Bladder microvascular endothelial cell (primary cell): ENCODE results near the gene MTA2. TPM values are rescaled to one million over a fixed set of nuclear protein-coding genes. Genes with fewer than 3 reads are reported as not detected.

ENCODE experiments used
- total RNA-seq: library from RNA; depleted of rRNA; stranded (reverse); fragments of >200 nt; gene quantifications from 2 replicates; pipeline ENCODE4 v1.2.3, GENCODE V29; 2014

The MTA2 gene
- 177 and 185 TPM in 2 replicates for total RNA-seq

DNA sequence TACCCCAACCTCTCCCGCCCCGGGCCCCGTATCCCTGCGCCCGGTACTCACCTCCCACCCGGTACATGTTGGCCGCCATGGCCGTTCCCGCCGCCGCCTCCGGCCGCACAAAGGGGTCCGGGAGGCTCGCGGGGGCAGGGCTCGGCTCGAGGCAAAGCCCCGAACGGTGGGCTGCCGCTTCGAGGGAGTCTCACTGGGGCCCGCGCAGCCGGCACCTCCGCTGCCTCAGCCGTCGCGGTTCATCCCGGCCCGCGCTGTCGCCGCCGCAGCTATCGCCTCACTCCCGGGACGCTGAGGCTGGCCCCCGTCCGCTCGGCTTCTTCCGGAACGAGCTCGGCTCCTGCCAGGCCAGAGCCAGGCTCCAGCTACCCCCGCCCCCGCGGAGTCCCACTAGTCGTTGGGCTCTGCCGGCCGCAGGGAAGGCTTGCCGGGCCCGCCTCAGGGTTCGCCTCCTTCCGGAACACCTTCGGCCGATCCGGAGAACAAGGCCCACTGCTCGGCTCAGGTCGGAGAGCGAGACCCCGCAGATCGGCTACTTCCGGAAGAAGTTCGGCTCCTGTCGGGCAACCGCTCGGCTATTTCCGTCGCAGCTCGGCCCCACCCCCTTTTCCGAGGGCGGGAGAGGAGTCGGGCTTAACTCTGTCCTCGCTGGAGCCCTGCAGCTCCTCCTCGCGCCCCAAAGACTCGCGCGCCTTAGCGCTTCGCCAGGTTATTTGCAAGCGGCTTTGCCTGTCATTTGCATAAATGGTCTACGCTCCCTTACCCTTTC lies at the start of gene MTA2:
Gene MTA2 (minus strand): TSS at position 494 of the 769 bp plus-strand sequence. CDS start 415 bp downstream, at position 79.

DNA sequence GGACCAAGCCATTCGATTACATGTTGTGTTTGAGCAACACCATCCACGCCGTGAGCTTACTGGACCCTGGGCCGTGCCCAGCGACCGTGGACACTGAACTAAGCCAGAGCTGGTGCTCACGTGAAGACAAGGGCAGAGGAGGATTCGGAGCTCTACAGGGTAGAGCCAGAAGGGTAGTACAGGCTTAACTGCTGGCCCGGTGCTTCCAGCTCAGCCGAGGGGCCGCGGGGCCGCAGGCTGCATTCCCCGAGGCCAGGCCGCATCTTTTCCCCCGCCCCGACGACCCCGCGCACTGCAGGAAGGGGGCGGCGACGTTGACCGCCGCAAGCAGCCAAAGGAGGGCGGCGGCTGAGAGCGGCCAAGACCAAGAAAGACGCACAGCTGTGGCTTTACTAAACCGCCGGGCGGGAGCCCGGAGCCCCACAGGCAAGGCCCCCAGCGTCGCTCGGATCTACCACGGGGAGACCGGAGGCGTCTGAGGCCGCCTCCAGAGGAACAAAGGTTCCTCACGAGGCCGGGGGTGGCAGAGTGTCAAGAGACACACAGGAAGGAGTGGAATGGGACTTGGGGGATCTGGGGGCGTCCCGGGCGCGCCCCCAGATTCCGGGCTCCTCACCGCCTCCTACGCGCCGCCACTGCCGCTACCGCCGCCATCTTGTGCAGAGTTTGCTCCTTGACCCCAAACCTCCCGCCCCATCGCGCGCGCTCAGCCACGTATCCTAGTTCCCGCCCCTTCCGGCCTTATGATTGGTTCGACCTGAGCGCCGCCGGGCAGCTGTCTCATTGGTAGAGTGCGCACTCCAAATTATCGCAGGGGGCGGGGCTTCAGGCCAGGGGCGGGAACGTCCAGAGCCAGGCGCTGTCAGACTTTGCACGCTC lies 44.5 kb upstream of the MTA2 start, which contains the start of gene GANAB:
Gene GANAB (minus strand): TSS at position 668 of the 879 bp plus-strand sequence. CDS start 14 bp downstream, at position 654.

DNA sequence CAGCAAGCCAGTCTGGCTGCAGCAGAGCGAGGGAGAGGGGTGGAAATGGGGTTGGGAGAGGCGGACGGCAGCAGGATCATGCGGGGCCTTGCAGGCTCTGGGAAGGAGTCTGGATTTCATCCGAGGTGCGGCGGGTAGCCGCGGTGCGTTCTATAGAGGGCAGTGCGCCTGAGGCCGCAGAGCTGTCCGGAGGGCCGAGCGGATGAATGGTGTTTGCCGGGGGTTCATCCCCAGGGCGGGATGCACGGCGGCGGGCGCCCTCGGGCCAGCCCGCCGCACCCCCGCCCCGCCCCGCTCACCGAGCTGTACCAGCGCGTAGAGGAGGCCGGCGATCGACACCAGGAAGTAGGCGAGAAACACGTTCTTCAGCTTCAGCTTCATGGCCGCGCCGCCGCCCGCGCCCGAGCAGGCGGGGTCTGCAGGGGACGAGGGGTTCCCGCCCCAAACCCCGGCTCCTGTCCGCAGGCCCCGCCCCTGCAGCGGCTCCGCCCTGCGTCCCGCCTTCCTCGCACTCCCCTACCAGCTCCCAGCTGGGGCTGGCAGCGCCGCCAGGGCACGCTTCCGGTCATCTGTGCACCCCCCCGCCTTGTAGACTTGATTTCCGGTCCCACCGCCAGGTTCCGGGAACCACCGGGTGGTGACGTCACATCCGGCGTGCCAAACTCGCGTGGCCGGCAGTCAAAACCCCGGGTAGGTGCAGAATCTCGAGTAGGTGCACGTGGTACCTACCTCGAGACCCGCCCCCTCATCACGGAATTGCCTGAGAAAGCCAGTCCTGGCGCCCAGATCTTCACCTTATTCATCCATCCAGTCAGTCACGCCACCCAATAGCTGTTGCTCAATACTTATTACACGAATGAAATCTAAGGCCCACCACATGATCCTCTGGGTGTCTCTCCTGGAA lies 20.2 kb upstream of the MTA2 start, which contains the start of gene B3GAT3:
Gene B3GAT3 (minus strand): TSS at position 420 of the 904 bp plus-strand sequence. CDS start 39 bp downstream, at position 381.

GRCh38 chr11:62612366-62613290 lies 11.0 kb upstream of the MTA2 start, which contains the start of the genes EML3 and ROM1:
TSS of gene EML3 (minus strand) at chr11:62612775. CDS start at chr11:62612457, 318 bp downstream.
TSS of gene ROM1 (plus strand) at chr11:62613257. CDS start at chr11:62613282, 25 bp downstream.

DNA sequence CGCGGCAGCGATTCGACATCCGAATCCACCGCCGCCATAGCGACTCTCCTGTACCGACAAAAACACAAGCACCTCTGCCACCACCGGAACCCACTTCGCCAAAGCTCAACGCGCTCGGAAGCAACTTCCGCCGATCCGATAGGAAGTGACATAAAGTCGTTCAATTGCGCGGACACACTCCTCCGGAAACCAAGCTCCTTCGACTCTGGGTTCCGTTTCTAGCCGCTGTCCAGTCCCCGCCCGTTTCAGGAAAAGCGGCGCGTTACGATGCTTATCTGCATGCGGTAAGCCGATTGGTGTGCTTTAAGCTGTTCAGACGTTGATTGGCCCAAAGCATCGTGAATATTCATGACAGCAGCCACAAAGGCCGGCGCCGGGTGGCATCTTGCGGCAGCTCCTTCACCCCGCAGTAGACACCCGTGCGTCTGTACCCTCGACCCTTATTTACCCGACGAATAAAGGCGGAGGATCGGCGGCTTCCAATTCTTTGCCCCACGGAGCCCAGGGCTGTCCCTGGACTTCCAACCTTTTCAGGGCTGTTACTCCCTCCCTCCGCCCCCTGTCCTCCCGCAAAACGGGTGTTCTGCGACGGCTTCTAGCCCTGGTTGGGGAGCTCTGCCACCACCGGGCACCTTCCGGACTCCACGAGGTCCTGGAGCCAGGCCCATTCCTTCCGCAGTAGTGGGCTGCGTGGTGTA lies 10.1 kb downstream of the MTA2 start, which contains the start of gene TUT1:
Gene TUT1 (minus strand): TSS at position 76 of the 698 bp plus-strand sequence. CDS start 38 bp downstream, at position 38.

GRCh38 chr11:62573592-62574362 lies 27.9 kb downstream of the MTA2 start, which contains the start of gene EEF1G:
TSS of gene EEF1G (minus strand) at chr11:62573891. CDS start at chr11:62573842, 49 bp downstream.

DNA sequence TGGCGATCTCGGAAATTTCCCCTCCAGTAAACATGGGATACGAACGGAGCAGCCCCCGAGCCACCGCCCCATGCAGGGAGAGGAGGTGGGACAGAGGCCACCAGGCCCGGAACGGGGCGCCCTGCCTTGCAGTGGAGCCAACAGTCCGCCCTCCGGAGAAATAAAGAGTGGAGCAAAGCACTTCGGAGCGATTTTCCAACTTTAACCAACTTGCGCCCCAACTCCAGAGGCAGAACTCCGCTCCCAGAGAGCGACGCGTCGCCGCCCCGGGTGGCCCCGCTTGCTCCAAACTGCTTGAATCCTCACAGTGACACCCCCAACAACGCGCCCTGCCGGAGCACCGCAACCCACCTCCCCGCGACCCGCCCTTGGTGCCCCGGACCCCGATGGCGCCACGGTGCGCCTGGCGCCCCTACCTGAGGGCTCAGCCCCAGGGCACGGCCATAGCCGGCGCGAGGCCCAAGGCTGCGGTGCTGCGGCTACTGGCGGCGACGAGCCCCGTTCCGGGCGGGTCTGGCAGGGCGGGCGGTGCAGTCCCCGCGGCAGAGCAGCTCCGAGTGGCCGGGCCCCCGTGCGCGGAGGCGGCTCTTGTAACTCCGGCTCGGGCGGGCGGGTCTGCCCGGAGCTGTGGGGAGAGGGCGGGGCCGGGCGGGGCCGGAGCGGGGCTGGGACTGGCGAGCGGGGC lies 55.3 kb downstream of the MTA2 start, which contains the start of gene AHNAK:
Gene AHNAK (minus strand): TSS at position 563 of the 685 bp plus-strand sequence. CDS start 10,708 bp downstream, outside the sequence.

Other genes starting within 250 kb of the MTA2 start
- not detected in 2 replicates for gene SCGB1A1, start 182.8 kb downstream of the MTA2 start, total RNA-seq
- gene AHNAK, start 55.1 kb downstream of the MTA2 start, total RNA-seq: 329 and 449 TPM in 2 replicates
- gene EEF1G, start 28.0 kb downstream of the MTA2 start, total RNA-seq: 1,133 and 1,197 TPM in 2 replicates
- 9.2 and 12.8 TPM in 2 replicates for gene TUT1, start 10.3 kb downstream of the MTA2 start, total RNA-seq
- 26.9 and 35.7 TPM in 2 replicates for gene EML3, start 10.9 kb upstream of the MTA2 start, total RNA-seq
- 2.1 and 4.9 TPM in 2 replicates for gene ROM1, start 11.4 kb upstream of the MTA2 start, total RNA-seq
- 16.7 and 19.2 TPM in 2 replicates for gene B3GAT3, start 20.1 kb upstream of the MTA2 start, total RNA-seq
- 177 and 354 TPM in 2 replicates for gene GANAB, start 44.7 kb upstream of the MTA2 start, total RNA-seq
- 16.8 and 20.8 TPM in 2 replicates for gene INTS5, start 51.4 kb upstream of the MTA2 start, total RNA-seq
- gene C11orf98, start 63.3 kb upstream of the MTA2 start, total RNA-seq: 29.8 and 31.6 TPM in 2 replicates
- gene CSKMT, start 63.4 kb upstream of the MTA2 start, total RNA-seq: 7.7 and 7.9 TPM in 2 replicates
- gene UQCC3, start 69.8 kb upstream of the MTA2 start, total RNA-seq: 9.0 and 10.5 TPM in 2 replicates
- 1.6 and 2.8 TPM in 2 replicates for gene LBHD1, start 70.4 kb upstream of the MTA2 start, total RNA-seq
- 145 and 155 TPM in 2 replicates for gene UBXN1, start 77.2 kb upstream of the MTA2 start, total RNA-seq
- under 0.01 and 0.31 TPM in 2 replicates for gene LRRN4CL, start 87.7 kb upstream of the MTA2 start, total RNA-seq
- 14.2 and 15.7 TPM in 2 replicates for gene BSCL2, start 105.6 kb upstream of the MTA2 start, total RNA-seq
- gene GNG3, start 105.8 kb upstream of the MTA2 start, total RNA-seq: not detected in 2 replicates
- 9.9 and 18.2 TPM in 2 replicates for gene HNRNPUL2, start 125.6 kb upstream of the MTA2 start, total RNA-seq
- 32.5 and 33.0 TPM in 2 replicates for gene TTC9C, start 126.6 kb upstream of the MTA2 start, total RNA-seq
- gene ZBTB3, start 152.3 kb upstream of the MTA2 start, total RNA-seq: 7.8 TPM in 2 replicates
- 49.9 and 61.2 TPM in 2 replicates for gene POLR2G, start 159.7 kb upstream of the MTA2 start, total RNA-seq
- gene TAF6L, start 169.5 kb upstream of the MTA2 start, total RNA-seq: 19.3 and 43.2 TPM in 2 replicates
- 17.2 and 21.3 TPM in 2 replicates for gene TMEM179B, start 185.5 kb upstream of the MTA2 start, total RNA-seq
- gene TMEM223, start 190.1 kb upstream of the MTA2 start, total RNA-seq: 11.3 and 11.5 TPM in 2 replicates
- 11.8 and 50.6 TPM in 2 replicates for gene NXF1, start 203.6 kb upstream of the MTA2 start, total RNA-seq
- 35.9 and 40.8 TPM in 2 replicates for gene STX5, start 230.2 kb upstream of the MTA2 start, total RNA-seq
- not detected in 2 replicates for gene TEX54, start 231.0 kb upstream of the MTA2 start, total RNA-seq
- gene WDR74, start 237.7 kb upstream of the MTA2 start, total RNA-seq: 61.4 and 67.5 TPM in 2 replicates